CD14-positive monocyte (primary cell): Measurements from ENCODE around the gene GABARAP. TPM values are rescaled to one million over a fixed set of nuclear protein-coding genes. Genes with fewer than 3 reads are reported as not detected.
A peak's percentile ranks its signal among the peaks of the same experiment; 100 is the strongest.

Source experiments
- DNase-seq, 3 donors: peaks; one replicate each; pipeline ENCODE4 v3.0.0-alpha.2; 2011 to 2022
- H2AFZ ChIP-seq: 2 replicates; pipeline ENCODE4 v1.6.0; 2012; ENCODE audit warnings: mild to moderate bottlenecking, low read depth, low read length, inconsistent platforms; ENCODE audit not compliant: insufficient read depth, poor library complexity, severe bottlenecking
- H3K27ac ChIP-seq, 2 donors: 1 replicate in 1 of 2; 2 replicates in 1 of 2; pipeline ENCODE4 v1.5.1; 2012 to 2013; ENCODE audit warnings: low read length in 2 of 2, control low read depth in 1 of 2, inconsistent platforms in 1 of 2, low read depth in 1 of 2, mild to moderate bottlenecking in 1 of 2
- H3K27me3 ChIP-seq, 2 donors: one replicate each; pipeline versions ENCODE4 v1.6.0 to v1.6.1; 2011 to 2013; ENCODE audit warnings: low read length in 2 of 2; ENCODE audit not compliant: control insufficient read depth in 2 of 2, insufficient read depth in 2 of 2
- H3K36me3 ChIP-seq, 2 donors: replicated peaks in 1 of 2; 1 replicate in 1 of 2; 2 replicates in 1 of 2; pipeline versions ENCODE4 v1.5.1 to v1.6.1; 2012 to 2013; ENCODE audit warnings: low read length in 2 of 2, control low read depth in 1 of 2, inconsistent platforms in 1 of 2, mild to moderate bottlenecking in 1 of 2; ENCODE audit not compliant: insufficient read depth in 2 of 2, control insufficient read depth in 1 of 2
- H3K4me1 ChIP-seq, 2 donors: 1 replicate in 1 of 2; 2 replicates in 1 of 2; pipeline versions ENCODE4 v1.5.1 to v1.6.1; 2012 to 2013; ENCODE audit warnings: low read length in 2 of 2, control low read depth in 1 of 2, inconsistent platforms in 1 of 2, mild to moderate bottlenecking in 1 of 2, moderate library complexity in 1 of 2; ENCODE audit not compliant: insufficient read depth in 2 of 2, control insufficient read depth in 1 of 2
- H3K4me2 ChIP-seq: replicated peaks from 2 replicates; pipeline ENCODE3; 2012; ENCODE audit warnings: low read length, moderate library complexity, mild to moderate bottlenecking; ENCODE audit not compliant: poor library complexity, severe bottlenecking; ENCODE audit errors: extremely low read depth
- H3K4me3 ChIP-seq, 3 experiments: fragments of 200-600 bp in 1 of 3; sonication (generic) in 1 of 3; replicated peaks in 1 of 3; 1 replicate in 2 of 3; 2 replicates in 1 of 3; pipeline ENCODE4 v1.5.1; 2011 to 2013; ENCODE audit warnings: low read length in 3 of 3, mild to moderate bottlenecking in 3 of 3, control low read depth in 2 of 3, low read depth in 2 of 3, inconsistent platforms in 1 of 3, moderate library complexity in 1 of 3
- H3K79me2 ChIP-seq: 2 replicates; pipeline ENCODE4 v1.6.0; 2012; ENCODE audit warnings: mild to moderate bottlenecking, control low read depth, inconsistent platforms, low read length, moderate library complexity; ENCODE audit not compliant: insufficient read depth
- H3K9ac ChIP-seq: 2 replicates; pipeline ENCODE4 v1.6.0; 2017; ENCODE audit warnings: low read length, mild to moderate bottlenecking; ENCODE audit not compliant: insufficient read depth, poor library complexity, severe bottlenecking
- H3K9me3 ChIP-seq, 2 donors: replicated peaks in 1 of 2; 1 replicate in 1 of 2; 2 replicates in 1 of 2; pipeline versions ENCODE4 v1.5.1 to v1.6.1; 2012 to 2013; ENCODE audit warnings: low read length in 2 of 2, control low read depth in 1 of 2; ENCODE audit not compliant: control insufficient read depth in 1 of 2, insufficient read depth in 1 of 2
- H4K20me1 ChIP-seq: 2 replicates; pipeline ENCODE4 v1.6.0; 2012; ENCODE audit warnings: mild to moderate bottlenecking, low read length, control low read depth, moderate library complexity; ENCODE audit not compliant: insufficient read depth
- H3K27ac Mint-ChIP-seq, 7 donors: one replicate each; pipeline ENCODE4 v1.8.0; 2020; ENCODE audit warnings: mild to moderate bottlenecking in 7 of 7, mixed read lengths in 7 of 7, moderate library complexity in 6 of 7, inconsistent platforms in 2 of 7
- H3K27me3 Mint-ChIP-seq, 3 donors: one replicate each; pipeline ENCODE4 v1.8.0; 2021 to 2022; ENCODE audit warnings: low read depth in 3 of 3, mild to moderate bottlenecking in 3 of 3, mixed read lengths in 3 of 3, moderate library complexity in 3 of 3, inconsistent platforms in 1 of 3
- H3K36me3 Mint-ChIP-seq, 2 donors: one replicate each; pipeline ENCODE4 v1.8.0; 2020; ENCODE audit warnings: mixed read lengths in 2 of 2, inconsistent platforms in 1 of 2, mild to moderate bottlenecking in 1 of 2
- H3K4me1 Mint-ChIP-seq: one replicate; pipeline ENCODE4 v1.8.0; 2020; ENCODE audit warnings: mild to moderate bottlenecking, mixed read lengths
- H3K4me3 Mint-ChIP-seq, 2 donors: one replicate each; pipeline ENCODE4 v1.8.0; 2020; ENCODE audit warnings: mild to moderate bottlenecking in 2 of 2, mixed read lengths in 2 of 2, moderate library complexity in 1 of 2
- H3K9me3 Mint-ChIP-seq, 7 donors: one replicate each; pipeline ENCODE4 v1.8.0; 2020 to 2022; ENCODE audit warnings: mixed read lengths in 7 of 7, mild to moderate bottlenecking in 6 of 7, moderate library complexity in 6 of 7, inconsistent platforms in 2 of 7
- WGBS: methylation state at CpG from one replicate; pipeline ENCODE4 v1.1.5; 2013; ENCODE audit warnings: missing lambda C conversion rate; ENCODE audit not compliant: insufficient coverage; 5-methylcytosine and 5-hydroxymethylcytosine counted together
- intact Hi-C, 2 donors: fragments of 100-400 bp; cut with micrococcal nuclease; formaldehyde crosslinking; loops; one replicate each; pipeline versions ENCODE4 v1.15.0 to v1.15.1; 2023
- polyA plus RNA-seq, 3 donors: library from polyadenylated mRNA; depleted of rRNA in 1 of 3; unstranded in 2 of 3; stranded (reverse) in 1 of 3; fragments of 300-500 nt in 2 of 3; fragments of >200 nt in 1 of 3; fragmentation: Illumina TruSeq in 2 of 3; gene quantifications; 1 replicate in 2 of 3; 2 replicates in 1 of 3; pipeline ENCODE4 v1.2.3, GENCODE V29; 2012 to 2021
- TF ChIP-seq, protein P1 (sequence below): fragments of 200-600 bp; IDR thresholded peaks from one replicate; pipeline ENCODE4 v1.8.0; 2022; ENCODE audit warnings: antibody characterized with exemption, mild to moderate bottlenecking

Gene GABARAP
- polyA plus RNA-seq, 3 donors, result 1,029 to 2,937 (median 2,814) TPM

DNA sequence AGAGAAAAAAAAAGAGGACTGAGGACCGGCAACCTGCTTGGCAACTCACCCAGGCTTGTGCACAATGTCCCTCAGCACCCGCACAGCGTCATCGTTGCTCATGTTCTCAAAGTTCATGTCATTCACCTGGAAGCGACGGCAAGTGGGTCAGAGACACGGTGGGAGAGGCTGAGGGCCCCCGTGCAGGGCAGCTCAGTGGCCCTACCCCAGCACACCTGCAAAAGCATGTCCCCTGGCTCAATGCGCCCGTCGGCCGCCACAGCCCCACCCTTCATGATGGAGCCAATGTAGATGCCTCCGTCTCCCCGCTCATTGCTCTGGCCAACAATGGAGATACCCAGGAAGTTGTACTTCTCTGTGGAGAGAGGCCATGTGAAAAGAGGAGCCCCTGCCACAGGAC is 13.3 kb downstream of the GABARAP start:
- H3K79me2 ChIP-seq, result peaks cover 38% of the 10 kb centered on the region

DNA sequence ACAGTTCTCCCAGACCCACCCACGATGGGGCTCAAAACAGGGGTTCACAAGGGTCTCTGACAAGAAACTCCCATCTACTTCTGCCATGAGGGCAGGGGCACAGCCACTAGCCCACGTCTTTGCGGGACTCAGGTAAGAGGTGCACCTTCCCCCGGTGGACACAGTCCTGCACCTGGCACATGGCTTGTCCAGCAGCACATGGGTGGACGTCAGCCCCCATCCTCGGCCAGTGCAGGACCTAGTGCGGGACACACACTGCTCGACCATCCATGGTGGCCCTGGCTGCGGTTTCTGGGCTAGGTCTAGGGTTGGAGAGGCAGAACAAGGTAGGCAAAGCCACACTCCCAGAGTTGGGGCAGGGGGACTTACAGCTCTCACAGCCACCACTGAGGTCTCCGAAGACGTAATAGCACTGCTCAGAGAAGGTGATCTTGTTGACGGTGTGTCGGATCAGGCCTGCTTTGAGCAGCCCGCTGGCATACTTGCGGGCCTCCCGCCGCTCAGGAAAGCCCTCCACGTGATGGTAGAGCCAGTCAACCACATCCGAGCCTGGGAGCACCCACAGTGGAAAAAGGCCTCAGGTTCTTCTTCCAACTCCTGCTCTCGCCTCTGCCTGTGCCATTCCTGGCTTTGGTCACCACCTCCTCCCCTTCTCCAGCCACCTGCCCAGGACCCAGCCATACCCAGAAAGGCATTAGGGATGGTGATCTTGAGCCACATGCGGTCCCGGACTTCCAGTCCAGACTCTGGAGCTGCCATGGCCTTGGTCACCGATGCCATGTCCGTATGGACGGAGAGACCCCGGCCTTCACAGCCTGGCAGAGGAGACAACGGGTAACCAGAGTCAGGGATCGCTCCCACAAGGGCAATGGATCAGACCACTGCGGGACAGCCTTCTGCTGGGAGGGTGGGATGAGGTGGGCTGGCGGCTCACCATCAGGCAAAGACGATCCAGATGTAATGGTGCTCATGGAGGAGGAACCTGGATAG is 15.2 kb downstream of the GABARAP start:
- peaks cover 73 to 86% of the 10 kb centered on the region in 2 donors for H3K36me3 Mint-ChIP-seq
- H3K36me3 ChIP-seq, result peaks cover 62 to 88% of the 10 kb centered on the region in 2 donors
- no peak overlapping the region for H3K4me3 ChIP-seq
- intact Hi-C loops, result no loop called here
- peak overlapping the region in 2 of 7 donors; percentile 45 to 60 for H3K27ac Mint-ChIP-seq
- no peaks in the 10 kb centered on the region for H3K27me3 ChIP-seq
- H3K27me3 Mint-ChIP-seq, result no peaks in the 10 kb centered on the region
- H3K27ac ChIP-seq, result no peak overlapping the region
- DNase-seq, result no peak
- H3K9me3 Mint-ChIP-seq, result no peaks in the 10 kb centered on the region
- peaks cover 7% of the 10 kb centered on the region for H3K4me1 Mint-ChIP-seq
- peaks cover 6% of the 10 kb centered on the region for H4K20me1 ChIP-seq
- H3K4me3 Mint-ChIP-seq, result no peak overlapping the region
- WGBS, result 95% methylated on average over 29 of the region's 31 CpGs
- H3K79me2 ChIP-seq, result peaks cover 19% of the 10 kb centered on the region
- H3K4me1 ChIP-seq, result peaks cover 3 to 7% of the 10 kb centered on the region in 2 donors
- TF ChIP-seq, protein P1, sequence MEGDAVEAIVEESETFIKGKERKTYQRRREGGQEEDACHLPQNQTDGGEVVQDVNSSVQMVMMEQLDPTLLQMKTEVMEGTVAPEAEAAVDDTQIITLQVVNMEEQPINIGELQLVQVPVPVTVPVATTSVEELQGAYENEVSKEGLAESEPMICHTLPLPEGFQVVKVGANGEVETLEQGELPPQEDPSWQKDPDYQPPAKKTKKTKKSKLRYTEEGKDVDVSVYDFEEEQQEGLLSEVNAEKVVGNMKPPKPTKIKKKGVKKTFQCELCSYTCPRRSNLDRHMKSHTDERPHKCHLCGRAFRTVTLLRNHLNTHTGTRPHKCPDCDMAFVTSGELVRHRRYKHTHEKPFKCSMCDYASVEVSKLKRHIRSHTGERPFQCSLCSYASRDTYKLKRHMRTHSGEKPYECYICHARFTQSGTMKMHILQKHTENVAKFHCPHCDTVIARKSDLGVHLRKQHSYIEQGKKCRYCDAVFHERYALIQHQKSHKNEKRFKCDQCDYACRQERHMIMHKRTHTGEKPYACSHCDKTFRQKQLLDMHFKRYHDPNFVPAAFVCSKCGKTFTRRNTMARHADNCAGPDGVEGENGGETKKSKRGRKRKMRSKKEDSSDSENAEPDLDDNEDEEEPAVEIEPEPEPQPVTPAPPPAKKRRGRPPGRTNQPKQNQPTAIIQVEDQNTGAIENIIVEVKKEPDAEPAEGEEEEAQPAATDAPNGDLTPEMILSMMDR, result no peak
- H3K9ac ChIP-seq, result no peak overlapping the region
- H2AFZ ChIP-seq, result no peak overlapping the region
- no peak overlapping the region for H3K4me2 ChIP-seq
- H3K9me3 ChIP-seq, result no peaks in the 10 kb centered on the region

More for the DNA sequence above, 13.3 kb downstream of the GABARAP start:
- DNase-seq, result no peak
- WGBS, result 95% methylated on average over 13 of the region's 14 CpGs
- intact Hi-C loops, result no loop called here
- Histone ChIP-seq H3K9me3 (no peaks in the 10 kb centered on the region), H3K27me3 (no peaks in the 10 kb centered on the region), H3K9ac (no peak overlapping the region), H4K20me1 (peaks cover 8% of the 10 kb centered on the region), H3K4me2 (no peak overlapping the region), H3K4me1 (peaks cover 20 to 25% of the 10 kb centered on the region in 2 donors), H3K27ac (no peak overlapping the region), H2AFZ (no peak overlapping the region), H3K4me3 (no peak overlapping the region), H3K36me3 (peaks cover 43 to 69% of the 10 kb centered on the region in 2 donors)
- Mint-ChIP-seq H3K36me3 (peaks cover 56 to 67% of the 10 kb centered on the region in 2 donors), H3K4me3 (no peak overlapping the region), H3K27ac (peak overlapping the region in 1 of 7 donors; percentile 53), H3K9me3 (no peaks in the 10 kb centered on the region), H3K27me3 (no peaks in the 10 kb centered on the region), H3K4me1 (peaks cover 22% of the 10 kb centered on the region)
- TF ChIP-seq, protein P1, result no peak
